HL-60/S4 (cell line): ENCODE results near the gene JAZF1.

ENCODE experiments used
- in situ Hi-C: fragments of 300-500 bp; cut with MboI; formaldehyde crosslinking; loops from 2 replicates; pipeline ENCODE4 v1.14.3; 2022; ENCODE audit warnings: low sequenced_read_pairs

The JAZF1 gene

GRCh38 chr7:28180364-28181147 lies at the start of gene JAZF1:
Gene JAZF1 (minus strand): TSS chr7:28180795.
- in situ Hi-C loops, result no loop called here

DNA sequence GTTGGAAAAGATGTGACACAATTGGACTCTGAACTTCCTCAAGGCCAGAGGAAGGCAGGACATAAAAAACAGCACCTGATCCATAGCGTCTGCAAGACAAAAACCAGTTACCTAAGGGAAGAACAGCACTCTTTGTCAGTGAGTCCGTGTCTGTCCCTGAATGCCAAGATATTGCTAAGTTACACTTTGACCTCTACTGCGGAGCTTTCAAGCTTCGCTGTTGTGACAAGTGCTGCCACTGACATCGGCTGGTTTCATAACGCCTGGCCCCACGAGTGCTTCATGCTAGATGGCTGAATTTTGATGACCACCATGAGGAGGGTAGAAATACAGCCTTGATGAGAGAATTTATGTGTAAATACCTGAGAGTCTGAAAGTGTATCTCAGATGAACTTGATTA lies 49.7 kb upstream of the JAZF1 start:
- in situ Hi-C loops, result no loop called here

DNA sequence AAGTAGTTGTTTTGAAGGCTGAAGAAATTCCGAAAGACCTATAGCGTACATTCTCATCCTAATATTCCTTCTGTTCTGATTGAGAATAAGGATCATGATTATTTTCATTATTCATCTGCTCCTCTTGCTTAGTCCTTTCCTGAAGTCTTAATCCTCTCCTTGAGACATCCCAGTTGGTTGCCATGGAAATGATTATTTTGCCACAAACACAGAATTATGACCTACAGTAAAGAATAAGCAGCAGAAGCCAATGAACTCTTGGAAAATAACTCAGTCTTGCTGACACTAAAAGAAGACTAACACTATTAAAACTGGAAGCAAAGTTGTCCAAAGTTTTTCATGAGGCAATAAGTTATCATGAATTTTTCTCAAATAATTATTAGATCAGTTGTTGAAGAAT lies 47.8 kb upstream of the JAZF1 start:
- in situ Hi-C loops, result no loop called here

DNA sequence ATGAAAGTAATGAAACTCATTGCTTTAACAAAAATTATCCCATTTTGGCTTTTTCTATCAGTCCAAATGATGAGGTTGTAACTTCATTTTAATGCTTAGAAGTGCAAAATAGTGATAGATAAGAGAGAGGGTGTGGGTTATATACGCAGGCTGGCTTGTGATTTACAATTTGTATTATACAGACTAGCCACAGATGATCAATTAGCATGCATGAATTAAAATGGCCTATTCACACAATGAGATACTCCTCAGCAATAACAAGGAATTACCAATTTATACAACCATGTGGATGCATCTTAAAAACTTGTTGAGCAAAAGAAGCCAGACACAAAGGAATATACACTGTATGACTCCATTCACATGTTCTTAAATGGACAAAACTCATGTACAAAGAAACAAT lies 45.4 kb upstream of the JAZF1 start:
- in situ Hi-C loops, result no loop called here

DNA sequence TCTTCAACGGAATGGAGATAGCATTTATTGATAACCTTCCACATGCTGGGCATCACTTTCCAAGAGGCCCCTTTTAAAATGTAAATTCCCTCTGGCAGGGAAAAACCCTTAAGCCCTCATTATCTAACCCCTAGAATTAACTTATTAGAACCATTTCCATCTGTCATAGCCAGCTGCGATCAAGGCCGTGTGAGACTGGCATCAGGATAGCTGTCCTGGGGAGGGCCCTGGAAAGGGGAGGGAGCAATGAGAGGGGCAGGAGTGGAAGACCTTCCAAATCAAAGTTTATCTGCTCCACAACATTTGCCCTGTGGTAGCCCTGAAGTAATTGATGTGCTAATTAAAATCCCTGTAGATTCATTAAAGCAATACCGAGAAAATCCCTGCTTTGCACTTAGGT lies 45.0 kb upstream of the JAZF1 start:
- in situ Hi-C loops, result no loop called here

- in situ Hi-C loops, result no loop called here
Observed at GRCh38 chr7:28224675-28225074, 44.1 kb upstream of the JAZF1 start.

DNA sequence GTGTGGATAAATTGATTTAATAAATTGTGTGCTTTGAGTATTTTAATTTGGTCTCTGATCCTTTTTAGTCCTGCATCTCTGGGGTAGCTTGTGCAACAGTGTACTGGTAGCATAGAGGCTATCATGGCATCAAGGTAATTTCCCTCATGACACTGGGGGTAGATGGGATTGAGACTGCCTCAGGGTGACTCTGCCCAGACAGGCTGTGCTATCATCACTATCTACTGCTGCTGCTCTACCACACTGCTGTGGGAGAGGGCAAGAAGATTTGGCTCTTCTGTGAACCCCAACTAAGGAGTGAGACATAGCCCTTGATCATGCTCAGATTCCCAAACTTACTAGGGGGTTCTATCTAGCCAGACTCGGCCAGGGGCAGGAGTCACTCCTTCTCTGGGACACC lies 43.6 kb upstream of the JAZF1 start:
- in situ Hi-C loops, result no loop called here

DNA sequence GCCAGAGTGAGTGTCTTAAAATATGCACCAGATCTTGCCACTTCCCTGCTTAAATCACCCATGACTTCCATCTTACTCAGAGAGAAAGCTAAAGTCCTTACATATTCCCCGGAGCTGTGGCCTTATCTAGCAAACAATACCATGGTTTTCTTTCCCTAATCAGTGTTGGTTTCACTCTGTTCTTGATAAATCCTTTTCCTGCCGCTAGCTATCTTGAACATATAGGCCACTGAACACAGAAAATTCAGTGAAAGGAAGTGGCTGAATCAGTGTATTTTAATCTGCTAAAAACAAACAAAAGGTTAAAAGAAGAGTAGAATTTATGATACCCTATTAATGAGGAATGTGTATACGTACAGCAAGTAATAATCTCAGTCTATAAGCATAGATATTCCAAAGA lies 42.0 kb upstream of the JAZF1 start:
- in situ Hi-C loops, result no loop called here

GRCh38 chr7:28219793-28220192 lies 39.2 kb upstream of the JAZF1 start:
- in situ Hi-C loops, result no loop called here

DNA sequence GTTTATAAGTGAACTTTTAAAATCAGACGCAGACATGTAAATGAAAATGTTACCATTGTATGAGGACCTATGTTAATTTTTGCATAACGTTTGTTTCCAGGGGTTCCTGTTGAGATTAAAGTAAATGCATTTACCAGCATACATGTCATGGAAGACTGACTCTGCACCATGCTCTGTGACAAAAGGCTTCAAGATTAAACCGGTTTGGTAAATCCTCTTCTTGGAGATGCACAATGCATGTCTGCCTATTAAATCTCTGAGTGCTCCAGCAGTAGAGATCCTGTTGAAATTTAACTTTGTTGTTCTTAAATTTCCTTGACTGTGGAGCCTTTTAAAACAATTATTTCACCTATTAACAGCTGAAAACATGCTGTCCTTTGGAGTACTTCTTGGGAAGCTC lies 36.5 kb upstream of the JAZF1 start:
- in situ Hi-C loops, result no loop called here

- in situ Hi-C loops, result no loop called here
Observed at GRCh38 chr7:28211006-28211405, 30.4 kb upstream of the JAZF1 start.

DNA sequence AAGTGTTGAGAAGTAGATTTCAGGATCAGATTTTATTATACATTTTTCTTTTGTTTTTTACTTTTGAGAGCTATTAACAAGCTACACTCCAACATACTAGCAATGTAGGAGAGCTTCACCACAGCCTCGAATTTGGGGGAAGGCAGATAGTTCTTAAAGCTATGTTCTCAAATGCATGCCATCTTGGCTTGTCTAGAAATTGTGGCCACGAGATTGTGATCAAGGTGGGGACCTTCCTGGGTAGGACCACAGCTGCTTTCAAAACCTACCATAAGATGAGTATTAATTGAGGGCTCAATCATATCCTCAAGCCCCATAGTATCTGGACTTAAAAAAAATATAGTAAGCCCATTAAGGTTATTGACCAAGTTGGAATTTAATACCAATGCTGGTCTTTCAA lies 27.9 kb upstream of the JAZF1 start:
- in situ Hi-C loops, result no loop called here

- in situ Hi-C loops, result no loop called here
Observed at GRCh38 chr7:28207486-28208158, 27.0 kb upstream of the JAZF1 start.

DNA sequence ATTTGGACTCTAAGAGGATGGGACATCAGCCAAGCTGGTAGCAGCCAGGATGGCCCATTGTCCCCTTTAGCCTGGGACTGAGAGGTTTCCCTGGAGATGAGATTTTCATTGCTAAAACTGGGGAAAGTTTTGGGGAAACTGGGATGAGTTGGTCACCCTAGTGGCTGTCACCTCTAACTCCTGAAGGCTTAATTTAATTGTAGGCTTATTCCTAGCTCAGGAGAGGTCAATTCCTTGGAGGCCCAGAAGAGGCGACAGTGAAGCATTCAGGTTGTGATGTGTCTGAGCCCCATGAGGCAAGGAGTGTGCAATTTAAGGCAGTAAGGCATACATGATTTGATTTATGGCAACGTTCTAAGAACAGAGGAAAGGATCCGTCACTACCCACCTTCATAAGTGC lies 24.9 kb upstream of the JAZF1 start:
- in situ Hi-C loops, result no loop called here

- in situ Hi-C loops, result no loop called here
Observed at GRCh38 chr7:28203508-28204240, 23.1 kb upstream of the JAZF1 start.

GRCh38 chr7:28202222-28202621 lies 21.6 kb upstream of the JAZF1 start:
- in situ Hi-C loops, result no loop called here

DNA sequence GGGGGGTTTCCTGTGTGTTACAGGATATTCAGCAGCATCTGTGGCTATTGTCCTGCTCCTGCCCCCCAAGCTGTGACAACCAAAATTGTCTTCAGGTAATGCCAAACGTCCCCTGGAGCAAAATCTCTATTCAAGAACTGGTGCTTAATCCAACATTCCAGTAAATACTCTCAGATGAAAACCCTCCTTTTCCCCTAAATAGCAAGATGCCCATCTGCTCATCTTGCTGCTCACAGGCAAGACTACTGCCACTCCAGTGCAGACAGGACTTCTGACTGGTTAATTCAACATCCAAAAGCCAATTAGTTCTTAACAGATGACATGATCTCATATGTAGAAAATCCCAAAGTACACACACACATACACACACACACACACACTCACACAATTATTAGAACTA lies 20.5 kb upstream of the JAZF1 start:
- in situ Hi-C loops, result no loop called here

DNA sequence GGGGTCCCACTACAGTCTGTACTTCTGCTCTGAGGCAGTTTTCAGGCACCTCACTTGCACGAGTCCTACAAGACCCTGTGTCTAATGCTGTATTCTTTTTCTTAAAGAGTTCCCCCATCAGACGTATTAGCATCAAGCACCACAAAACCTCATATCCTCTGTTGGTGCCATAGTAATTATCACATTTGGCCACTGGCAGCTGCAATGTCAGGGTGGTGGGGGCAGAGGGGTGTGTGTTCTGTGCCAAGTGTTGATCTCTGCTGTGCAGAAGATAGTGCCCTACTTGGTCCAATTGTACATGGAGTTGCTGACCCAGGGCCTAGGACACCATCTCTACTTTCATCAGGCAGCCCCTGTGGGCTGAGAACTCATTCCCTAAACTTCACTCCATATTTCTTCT lies 20.0 kb upstream of the JAZF1 start:
- in situ Hi-C loops, result no loop called here

- in situ Hi-C loops, result no loop called here
Observed at GRCh38 chr7:28199021-28199510, 18.5 kb upstream of the JAZF1 start.

DNA sequence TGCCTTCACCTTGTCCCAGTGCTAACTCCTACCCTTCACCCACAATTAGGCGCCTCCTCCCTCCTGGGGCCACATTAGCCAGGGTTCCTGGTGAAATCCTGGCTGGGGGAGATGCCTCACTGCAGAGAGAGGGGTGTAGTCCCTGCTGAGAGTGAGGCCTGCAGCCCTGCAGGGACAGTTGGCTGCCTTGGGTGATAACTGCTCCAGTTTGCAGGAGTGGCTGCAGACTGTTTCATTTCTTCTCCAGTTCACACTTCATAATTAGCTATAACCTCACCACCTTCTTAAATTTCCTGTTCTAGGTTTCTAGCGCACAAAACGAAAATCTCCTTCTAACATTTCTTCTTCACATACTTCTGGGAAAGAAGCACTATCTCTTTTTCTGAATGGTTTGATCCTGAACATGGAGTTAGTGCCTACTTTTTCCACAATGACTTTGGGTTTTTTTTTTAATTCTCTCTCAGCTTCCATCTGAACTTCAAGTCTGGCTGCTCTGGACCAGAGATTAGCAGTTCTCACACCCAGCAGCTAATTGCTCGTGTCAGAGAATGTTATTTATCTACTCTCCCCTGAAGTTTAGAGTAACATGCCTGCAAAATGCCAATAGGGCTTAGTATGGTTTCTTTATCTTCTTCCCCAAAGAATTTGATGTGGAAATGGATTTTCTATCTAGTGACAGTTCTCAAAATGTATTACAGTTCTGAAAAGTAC lies 15.5 kb upstream of the JAZF1 start:
- in situ Hi-C loops, result no loop called here
